GM21360 (cell line): ENCODE data around the gene LEO1.

Source experiments
- ATAC-seq: cut with Tn5 transposase; IDR thresholded peaks from one replicate; pipeline ENCODE4 v1.9.1; 2021; ENCODE audit warnings: mild to moderate bottlenecking, moderate library complexity; ENCODE audit not compliant: unreplicated experiment

The LEO1 gene

DNA sequence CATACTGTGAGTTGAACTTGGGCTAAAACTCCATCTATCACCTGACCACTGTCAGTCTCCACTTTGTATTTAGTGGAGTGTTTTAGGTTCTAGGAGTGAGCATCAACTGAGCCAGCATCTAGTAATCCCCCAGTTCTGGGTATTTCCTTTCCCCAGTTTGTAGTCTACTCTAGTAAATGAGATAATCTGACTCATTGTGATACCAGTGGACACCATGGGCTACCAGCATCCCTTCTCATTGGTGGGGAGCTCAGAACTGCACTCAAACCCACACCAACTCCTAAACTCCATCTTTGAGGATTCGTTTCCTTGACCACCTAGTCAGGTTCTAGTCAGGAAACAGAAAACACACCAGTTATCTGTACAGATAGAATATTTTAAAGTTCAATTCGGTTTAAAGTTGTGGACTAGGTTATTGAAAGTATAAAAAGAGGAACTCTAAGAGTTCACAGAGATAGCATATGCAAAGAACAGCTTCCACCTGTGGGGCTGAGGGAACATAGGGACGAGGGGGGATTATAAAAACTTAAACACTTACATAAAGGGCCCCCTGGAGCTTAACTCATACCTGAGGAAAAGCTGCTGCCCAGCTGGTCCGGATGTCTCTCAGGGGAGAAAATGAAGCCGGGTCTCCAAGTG, 36.0 kb downstream of the LEO1 start:
- ATAC-seq, result peak; percentile 90

GRCh38 chr15:51932161-51932560, 39.4 kb downstream of the LEO1 start:
- no peak for ATAC-seq

DNA sequence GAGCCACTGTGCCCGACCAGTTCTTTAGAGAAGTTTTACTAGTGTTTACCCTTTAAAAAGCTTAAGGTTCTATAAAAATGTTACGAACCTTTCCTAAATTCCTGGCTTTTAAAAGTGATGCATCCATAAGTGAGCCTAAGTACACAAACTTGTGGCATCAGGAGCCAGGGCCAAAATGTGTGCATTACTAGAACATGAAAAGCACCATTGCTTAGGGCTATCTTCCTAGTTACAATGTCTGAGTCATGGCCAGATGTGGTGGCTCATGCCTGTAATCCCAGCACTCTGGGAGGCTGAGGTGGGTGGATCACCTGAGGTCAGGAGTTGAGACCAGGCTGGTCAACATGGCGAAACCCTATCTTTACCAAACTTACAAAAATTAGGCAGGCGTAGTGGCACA, 39.9 kb downstream of the LEO1 start:
- ATAC-seq, result no peak

DNA sequence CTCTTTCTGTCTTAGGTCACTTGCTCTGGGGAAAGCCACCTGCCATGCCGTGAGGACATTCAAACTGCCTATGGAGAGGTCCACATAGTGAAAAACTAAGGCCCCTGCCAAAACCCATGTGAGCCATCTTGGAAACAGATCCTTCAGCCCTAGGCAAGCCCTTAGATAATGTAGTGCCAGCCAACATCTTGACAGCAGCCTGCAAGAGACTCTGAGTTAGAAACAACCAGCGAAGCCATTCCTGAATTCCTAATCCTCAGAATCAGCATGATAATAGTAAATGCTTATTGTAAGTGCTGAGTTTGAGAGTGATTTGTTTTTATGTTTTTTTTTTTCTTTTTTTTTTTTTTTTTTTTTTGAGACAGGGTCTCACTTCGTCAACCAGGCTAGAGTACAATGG, 40.6 kb downstream of the LEO1 start:
- no peak for ATAC-seq

DNA sequence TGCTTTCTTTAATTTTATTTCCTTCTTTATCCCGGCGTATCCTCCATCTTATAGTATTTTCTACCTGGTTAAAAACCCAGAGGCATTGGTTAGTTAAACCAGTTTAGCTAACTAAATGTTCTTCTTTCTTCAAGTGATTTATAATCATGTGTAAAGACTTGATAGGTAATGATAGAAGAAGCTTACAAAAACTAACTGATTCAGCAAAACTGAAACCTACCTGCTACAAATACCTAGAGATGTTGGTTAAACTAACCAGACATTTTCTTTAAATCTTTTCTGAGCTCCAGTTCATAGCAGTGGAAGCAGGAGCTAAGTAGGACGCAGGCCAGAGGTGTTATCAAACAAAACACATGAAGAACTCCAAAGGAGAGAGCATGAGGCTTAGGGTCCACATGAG, 44.8 kb downstream of the LEO1 start:
- no peak for ATAC-seq

DNA sequence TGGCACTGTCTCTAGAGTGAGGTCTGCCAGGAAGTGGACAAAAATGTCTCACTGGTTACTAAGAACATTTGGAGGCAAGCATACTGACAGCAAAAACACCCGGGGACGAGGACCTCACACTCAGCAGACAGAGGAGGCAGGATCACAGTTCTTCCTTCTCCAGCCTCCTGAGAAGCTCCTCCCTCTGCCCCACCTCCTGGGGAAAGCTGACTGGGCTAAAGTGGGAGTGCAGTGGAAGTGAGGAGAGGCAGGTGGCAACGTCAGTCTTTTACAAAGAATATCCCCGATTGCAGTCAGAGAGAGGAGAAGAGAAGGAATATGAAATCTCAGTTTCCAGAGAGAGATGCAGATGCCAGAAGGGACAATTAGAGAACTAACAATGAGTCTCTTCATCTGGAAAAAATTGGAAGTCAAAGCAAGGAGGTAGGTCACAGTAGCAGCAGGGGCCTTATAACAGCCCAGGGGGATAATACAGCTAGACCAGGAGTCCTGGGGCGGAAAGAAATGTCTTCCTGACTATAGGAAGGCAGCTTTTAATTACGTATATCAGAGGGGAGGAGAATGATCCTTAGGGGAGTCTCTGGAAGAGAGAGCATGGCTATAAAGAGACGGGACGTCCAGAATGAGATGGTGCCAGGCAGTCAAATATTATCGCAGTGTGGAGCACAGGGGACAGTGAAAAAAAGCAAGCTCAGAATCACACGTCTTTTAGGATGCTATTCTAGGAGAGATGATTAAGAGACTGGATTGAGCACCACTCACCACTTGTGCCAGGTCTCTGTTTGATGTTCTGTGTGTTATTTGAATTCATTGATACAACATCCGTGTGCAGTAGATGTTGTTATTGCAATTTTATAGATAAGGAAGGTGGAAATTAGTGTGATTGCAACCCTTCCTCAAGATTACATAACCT, 47.2 kb downstream of the LEO1 start:
- ATAC-seq, result no peak

DNA sequence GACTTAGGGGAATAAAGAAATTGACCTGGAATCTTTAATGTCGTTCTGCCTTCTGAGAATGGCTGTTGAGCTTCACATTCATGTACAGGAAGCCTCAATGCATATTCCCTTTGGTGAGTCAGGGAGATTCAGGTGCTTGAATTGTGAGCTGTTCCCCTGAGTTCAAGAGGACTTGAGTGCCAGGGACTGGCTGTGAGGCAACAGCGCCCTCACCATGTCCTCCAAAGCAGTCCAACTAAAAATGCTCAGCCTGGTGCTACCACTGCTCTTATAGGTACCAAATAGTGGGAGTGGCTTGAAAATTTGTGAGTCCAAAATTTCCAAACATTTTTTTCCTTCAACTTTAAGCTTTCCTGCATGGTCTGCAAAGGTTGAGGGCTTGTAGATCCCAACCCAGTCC, 54.1 kb downstream of the LEO1 start:
- no peak for ATAC-seq

DNA sequence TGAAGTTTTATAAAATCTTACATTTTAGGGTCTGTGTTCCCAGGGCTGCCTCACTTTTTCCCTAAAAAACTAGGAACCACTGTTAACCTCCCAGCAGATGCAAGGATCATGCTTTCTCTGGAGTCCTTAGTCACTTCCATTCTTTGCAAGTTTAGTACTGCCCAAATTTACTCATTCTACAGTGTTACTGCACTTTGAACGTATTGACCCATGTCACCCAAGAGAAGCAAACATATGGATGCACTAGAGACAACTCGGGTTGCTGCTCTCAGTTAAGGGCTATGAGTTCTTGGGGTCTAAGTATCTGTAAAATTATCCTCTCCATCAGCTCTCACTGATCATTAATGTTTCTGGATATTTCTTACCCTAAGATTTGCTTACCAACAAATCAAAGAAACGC, 59.0 kb downstream of the LEO1 start:
- no peak for ATAC-seq

DNA sequence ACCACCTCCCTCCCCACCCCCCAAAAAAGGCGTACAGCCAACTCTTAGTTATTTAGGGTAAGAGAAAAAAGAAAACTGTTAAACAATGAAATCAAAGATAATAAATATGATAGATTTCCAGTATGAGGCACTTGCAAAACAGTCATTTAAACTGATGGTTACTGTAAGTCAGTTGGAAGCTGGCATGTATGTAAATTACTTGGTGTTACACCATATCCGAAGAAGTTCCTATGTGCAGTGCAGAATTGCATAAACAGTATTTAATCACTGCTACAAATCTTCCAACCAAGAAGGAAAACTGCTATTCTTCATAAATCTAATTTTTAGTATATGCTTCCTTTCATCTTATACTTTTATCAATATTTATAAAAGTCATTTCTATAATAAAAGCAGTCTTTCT, 62.0 kb downstream of the LEO1 start:
- no peak for ATAC-seq

GRCh38 chr15:51908316-51908715, 63.3 kb downstream of the LEO1 start:
- ATAC-seq, result no peak

DNA sequence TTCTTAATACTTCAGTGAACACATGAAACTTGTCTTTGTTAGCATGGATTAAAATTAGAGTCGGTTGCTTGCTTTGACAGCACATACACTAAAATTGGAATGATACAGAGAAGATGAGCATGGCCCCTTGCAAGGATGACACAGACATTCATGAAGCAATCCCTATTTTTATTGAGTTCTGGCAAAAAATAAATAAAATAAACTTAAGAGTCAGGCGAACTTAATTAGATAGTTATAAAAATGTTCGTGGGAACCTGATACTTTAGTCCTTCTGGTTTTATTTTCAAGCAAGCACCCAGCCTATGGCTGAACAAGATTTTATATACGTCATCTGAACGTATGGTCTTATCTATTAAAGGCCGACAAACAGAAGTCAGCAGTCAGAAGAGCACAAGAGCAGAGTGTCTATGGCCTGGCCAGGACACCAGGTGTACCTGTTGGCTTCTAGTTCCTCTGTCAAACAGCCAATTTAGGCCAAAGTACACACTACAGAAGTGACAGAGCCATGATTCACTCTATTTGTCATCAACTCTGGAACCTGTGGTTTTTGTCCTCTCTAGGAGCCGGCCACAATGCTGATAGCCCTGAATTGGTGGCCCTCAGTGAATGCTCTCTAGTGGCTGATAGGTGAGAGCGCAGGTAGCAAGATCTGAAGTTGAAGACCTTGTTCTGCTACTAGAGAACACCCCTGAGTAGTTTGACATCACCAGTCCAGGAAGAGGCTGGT, 64.3 kb downstream of the LEO1 start:
- ATAC-seq, result no peak

DNA sequence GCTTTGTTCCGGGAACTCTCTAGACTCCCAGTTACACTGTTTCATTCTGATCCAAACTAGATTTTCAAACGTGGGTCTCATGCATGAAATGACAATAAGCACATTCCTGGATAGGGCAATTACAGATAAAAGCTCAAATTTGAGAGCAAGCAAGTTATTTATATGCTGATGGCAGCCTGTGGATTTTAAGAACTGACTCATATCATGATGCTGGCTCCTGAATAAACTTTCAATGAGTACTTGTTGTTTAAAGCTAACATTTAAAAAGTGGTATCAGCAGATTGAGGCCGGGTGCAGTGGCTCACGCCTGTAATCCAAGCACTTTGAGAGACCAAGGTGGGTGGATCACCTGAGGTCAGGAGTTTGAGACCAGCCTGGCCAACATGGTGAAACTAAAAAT, 66.6 kb downstream of the LEO1 start:
- no peak for ATAC-seq

GRCh38 chr15:51904421-51904820, 67.2 kb downstream of the LEO1 start:
- ATAC-seq, result no peak

DNA sequence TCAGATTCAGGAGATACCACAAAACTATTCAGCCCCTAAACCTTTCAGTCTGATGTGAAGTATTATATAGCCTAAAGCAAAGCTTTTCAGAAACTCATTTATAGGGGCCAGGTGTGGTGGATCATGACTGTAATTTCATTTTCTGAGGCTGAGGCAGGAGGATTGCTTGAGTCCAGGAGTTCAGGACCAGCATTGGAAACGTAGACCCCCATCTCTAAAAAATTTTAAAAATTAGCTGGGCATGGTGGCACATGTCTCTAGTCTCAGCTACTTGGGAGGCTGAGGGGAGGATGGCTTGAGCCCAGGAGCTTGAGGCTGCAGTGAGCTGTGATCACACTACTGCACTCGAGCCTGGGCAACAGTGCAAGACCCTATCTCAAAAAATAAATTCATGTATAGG, 82.1 kb downstream of the LEO1 start:
- no peak for ATAC-seq

GRCh38 chr15:51888593-51889195, 82.9 kb downstream of the LEO1 start:
- no peak for ATAC-seq
